HG02870 (cell line): ENCODE measurements around the gene MAST1.
"Not testable (repeated sequence)": the region's sequence is repeated elsewhere in the genome, so short reads cannot be mapped to it uniquely, and the experiment has no call there.

ENCODE experiments used
- ATAC-seq: cut with Tn5 transposase; IDR thresholded peaks from one replicate; pipeline ENCODE4 v1.9.1; 2021; ENCODE audit warnings: mild to moderate bottlenecking, moderate library complexity; ENCODE audit not compliant: unreplicated experiment

Gene MAST1

GRCh38 chr19:12888006-12888603, 49.8 kb downstream of the MAST1 start:
- ATAC-seq, result no peak

GRCh38 chr19:12890299-12890786, 52.0 kb downstream of the MAST1 start:
- not testable (repeated sequence) for ATAC-seq

- peak; percentile 92 for ATAC-seq
Measured at GRCh38 chr19:12890787-12891552, 52.7 kb downstream of the MAST1 start, which contains the start of gene GCDH. GCDH (plus strand) TSS chr19:12891160; CDS start chr19:12891305, 145 bp downstream.

- ATAC-seq, result no peak
Measured at GRCh38 chr19:12891553-12892021, 53.3 kb downstream of the MAST1 start.

DNA sequence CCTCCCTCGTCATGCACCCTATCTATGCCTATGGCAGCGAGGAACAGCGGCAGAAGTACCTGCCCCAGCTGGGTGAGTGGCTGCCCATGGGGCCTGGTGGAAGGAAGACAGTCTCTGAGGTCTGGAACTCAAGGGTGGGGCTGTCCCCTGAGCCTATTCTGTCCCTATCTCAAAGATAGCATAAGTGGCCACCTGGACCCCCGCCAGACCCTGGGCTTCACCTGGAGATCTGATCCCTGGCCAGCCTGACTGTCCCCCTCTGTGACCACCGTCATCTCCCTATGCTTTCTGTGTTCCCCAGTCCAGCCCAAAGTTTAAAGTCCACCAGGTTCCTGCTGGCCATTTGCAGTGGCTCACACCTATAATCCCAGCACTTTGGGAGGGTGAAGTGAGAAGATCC, 55.3 kb downstream of the MAST1 start:
- ATAC-seq, result no peak

- no peak for ATAC-seq
Measured at GRCh38 chr19:12896460-12896859, 58.1 kb downstream of the MAST1 start.

DNA sequence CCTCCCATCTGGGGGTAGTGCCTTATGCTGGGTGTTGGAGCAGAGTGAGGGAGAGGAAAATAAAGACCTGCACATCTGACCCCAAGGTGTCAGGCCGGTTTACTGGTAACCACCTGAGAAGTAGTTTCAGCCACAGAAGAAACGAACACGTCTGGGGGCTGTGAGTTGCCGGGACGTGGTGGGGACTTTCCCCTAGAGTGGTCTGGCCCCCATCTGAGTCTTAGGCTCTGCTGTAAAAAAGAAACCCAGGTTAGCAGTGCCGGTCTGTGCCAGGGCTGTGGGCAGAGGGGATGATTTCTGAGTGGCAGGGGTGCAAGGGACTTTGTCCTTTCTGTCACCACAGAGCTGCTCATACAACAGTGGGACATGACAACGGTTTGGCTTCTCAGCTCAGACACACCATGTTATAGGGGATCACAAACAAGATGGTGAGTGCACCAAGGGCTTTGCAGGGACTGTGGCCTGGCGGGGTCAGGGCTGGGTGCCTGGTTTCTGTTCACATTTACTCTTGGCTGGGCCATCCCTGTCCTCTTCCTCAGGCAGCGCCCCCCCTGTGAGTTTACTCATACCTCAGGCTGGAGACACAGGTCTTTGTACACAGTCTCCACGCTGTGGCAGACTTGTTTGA, 61.7 kb downstream of the MAST1 start:
- ATAC-seq, result no peak

DNA sequence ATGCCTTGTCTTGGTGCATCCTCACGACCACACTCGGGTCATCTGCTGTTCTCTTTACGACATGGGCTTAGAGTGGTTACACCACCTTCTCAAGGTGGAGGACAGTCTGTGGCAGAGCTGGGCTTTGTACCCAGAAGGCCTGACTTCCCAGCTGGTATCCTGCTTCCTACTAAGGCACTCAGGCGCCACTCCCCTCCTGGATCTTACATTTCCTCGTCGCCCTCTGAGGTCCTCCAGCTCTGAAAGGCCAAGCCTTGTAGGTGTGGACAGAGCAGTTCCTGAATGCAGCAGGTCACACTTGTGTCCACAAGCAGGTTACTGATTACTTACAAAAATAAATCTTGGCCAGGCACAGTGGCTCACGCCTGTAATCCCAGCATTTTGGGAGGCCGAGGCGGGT, 68.9 kb downstream of the MAST1 start:
- ATAC-seq, result no peak

GRCh38 chr19:12912571-12912970, 74.3 kb downstream of the MAST1 start:
- ATAC-seq, result no peak

DNA sequence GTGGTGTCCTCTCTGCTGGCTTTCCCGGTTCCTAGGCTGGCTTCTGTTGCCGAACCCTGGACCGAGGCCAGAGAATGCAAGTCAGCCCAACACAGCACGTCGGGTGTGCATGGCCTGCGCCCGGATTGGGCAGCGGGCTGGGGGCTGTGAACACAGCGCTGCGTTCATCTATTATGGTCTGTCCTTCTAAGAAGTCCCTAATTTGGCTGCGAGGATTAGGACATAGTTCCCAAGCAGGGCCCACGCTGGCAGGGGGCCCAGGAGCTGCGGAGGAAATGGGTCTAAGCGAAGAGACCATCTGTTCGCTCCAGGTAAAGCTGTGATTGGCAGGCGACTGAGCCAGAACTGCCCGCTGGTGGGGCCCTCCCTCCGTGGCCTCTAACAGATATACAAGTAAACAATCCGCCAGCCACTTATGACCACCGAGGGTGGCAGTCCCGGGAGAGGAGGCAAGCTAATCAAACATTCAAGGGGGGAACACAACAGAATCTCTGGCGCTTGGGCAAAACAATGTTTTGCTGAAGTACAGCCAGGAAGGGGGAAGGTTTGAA, 74.8 kb downstream of the MAST1 start:
- no peak for ATAC-seq

GRCh38 chr19:12913851-12914690, 75.8 kb downstream of the MAST1 start:
- no peak for ATAC-seq

- ATAC-seq, result not testable (repeated sequence)
Measured at GRCh38 chr19:12915860-12916259, 77.5 kb downstream of the MAST1 start.

GRCh38 chr19:12918253-12918652, 79.9 kb downstream of the MAST1 start:
- no peak for ATAC-seq

GRCh38 chr19:12921047-12921446, 82.7 kb downstream of the MAST1 start:
- no peak for ATAC-seq

GRCh38 chr19:12922959-12923358, 84.6 kb downstream of the MAST1 start:
- ATAC-seq, result no peak
